Posterior cingulate gyrus (tissue), 11 donors: ENCODE results near the gene AFTPH.

Experiments used
- DNase-seq, 10 donors: peaks; one replicate each; pipeline versions ENCODE4 v3.0.0 to v3.0.0-alpha.2; 2020 to 2021; ENCODE audit warnings: mixed read lengths in 3 of 10
- intact Hi-C: fragments of 100-400 bp; cut with DNase I; formaldehyde crosslinking; loops from one replicate; pipeline ENCODE4 v1.15.1; 2023

AFTPH gene

DNA sequence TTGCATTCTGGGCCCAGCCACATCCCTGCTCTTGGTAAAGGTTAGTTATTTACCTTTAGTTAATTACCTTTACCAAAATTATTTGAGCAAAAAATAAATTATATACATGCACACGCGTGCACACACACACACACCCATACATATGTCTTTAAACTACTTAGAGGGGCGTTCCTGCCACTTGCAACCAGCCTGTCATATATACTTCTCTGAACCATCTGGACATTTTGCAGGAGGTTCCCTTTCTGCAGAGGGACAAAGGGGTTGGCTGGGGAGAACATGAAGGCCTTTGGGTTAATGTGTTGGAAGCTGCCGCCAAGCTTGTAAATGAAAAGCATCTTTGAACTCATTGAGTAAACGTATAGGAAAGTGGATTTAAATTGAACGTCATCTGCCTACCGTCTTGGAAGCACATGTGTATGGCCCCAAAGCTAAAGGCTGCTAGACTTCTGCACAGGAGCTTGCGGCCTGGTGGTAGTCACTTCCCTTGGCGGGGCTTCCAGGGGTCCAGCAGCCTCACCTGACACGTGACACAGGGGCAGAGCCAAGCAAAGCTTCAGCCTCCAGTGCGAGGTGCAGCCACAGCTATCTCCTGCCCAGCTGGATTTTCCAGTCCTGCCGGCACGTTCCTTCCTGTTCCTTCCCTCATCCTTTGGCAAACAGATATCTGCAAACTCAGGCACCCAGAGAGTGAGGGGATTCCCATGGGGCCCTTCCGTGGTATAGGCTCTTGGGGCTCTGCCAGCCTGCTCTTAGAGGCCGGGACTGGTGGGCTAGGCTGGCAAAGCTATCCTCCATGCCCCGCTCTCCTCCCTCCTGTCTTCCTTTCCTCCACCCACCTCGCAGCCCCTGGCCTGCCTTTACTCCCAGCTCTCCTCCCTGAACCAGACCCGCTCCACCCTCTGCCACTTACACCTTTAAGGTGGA, 83.5 kb downstream of the AFTPH start:
- peak in 1 of 10 donors; percentile 75 for DNase-seq
- intact Hi-C loops = loop anchor here (5.0 kb wide), 1 partner anchor 35 kb away; no protein-coding TSS in a partner anchor

DNA sequence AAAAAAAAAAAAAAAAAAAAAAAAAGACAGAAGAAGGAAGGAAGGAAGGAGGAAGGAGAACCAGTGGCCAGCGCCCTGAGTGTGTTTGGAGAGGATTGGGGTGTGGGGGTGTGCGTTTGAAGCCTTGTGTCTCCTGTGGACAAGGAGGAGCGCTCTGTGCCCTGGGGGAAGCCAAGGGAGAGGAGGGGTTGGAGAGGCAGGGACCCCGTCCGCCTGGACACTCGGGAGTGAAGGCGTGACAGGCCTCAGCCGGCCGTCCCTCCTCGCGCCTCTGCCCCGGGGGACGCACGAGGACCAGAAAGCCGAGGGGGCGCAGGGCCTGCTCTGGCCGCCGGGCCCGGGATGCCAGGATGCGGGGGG, 84.7 kb downstream of the AFTPH start:
- intact Hi-C loops = loop anchor here (5.0 kb wide), 1 partner anchor 33 kb away; no protein-coding TSS in a partner anchor

DNA sequence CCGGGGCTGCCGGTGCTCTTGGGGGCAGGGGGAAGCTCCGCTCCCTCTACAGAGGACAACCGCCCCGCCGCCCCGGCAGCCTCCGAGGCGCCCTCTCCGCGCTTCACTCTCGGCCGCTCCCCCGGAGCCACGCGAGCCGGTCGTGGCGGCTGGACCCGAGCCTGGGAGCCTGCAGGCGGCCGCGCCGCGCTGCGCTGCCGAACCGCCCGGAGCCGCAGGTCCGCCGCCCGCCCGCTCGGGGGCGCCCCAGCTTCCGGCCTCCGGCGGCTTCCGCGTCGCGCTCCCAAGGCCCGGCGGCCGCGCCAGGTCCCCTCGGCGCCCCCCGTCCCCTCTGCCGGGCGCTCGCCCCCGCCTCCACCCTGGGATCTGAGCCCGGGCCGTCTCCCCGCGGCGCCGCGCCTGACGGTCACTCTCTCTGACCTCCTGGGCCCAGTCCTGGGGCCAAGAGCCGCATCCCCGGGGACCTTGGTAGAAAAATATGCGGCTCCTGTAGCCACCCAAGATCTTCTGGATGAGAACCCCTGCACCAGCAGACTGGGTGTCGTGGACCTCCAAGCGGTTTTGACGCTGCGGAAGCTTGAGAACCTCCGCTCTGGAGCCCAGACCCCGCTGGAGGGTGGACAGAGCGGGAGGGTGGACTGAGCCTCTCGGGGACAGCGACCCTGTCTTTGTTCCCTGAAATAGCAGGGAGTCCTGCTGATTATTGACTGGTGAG, 85.3 kb downstream of the AFTPH start:
- intact Hi-C loops = loop anchor here (5.0 kb wide), 1 partner anchor 33 kb away; no protein-coding TSS in a partner anchor

More for the DNA sequence above, 84.7 kb downstream of the AFTPH start:
- DNase-seq = peak in 2 of 10 donors; percentile 14 to 84

DNA sequence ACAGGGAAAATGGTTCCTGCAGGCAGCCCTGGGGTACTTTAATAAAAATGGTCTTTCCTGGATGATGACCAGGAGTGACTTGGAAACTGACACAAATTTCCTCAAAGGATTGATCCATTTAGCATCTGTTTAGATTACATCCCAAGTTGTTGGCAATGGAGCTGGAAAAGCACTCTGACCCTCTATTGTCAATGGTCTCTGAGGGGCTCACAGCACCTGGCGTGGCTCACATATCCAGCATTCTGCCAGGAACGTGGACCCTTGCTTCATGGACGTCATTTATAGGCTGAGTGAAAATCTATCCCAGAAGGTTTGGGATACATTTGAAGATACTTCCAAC, 85.8 kb downstream of the AFTPH start:
- DNase-seq = no peak
- intact Hi-C loops = loop anchor here (5.0 kb wide), 1 partner anchor 32 kb away; no protein-coding TSS in a partner anchor

More for the DNA sequence above, 85.3 kb downstream of the AFTPH start:
- peak in 5 of 10 donors; percentile 31 to 93 (median 62) for DNase-seq

DNA sequence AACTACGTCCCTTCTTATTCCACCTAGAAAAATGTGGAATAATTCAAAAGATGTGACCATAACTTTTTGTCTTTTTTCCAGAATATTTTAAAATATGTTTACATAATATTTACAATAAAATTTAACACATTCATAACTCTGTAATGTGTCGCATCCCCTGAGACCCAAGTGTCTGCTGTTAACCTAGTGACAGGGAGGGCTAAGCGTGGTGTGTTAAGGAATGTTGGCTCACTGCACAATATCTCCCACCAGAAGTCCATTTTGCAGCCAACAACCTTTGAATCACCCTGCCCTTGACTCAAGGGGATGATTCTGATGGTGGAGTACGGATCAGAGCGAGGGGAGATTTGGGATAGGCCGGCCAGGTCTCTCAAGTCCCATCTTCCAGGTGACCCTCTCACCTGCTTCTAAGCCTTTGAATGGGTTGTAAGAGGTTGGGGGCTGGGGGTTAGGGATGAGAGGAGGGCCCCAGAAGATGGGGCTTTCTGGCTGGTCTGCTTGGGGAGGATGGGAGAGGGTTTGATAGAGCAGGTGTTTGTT, 86.3 kb downstream of the AFTPH start:
- DNase-seq = no peak
- intact Hi-C loops = no loop called here

DNA sequence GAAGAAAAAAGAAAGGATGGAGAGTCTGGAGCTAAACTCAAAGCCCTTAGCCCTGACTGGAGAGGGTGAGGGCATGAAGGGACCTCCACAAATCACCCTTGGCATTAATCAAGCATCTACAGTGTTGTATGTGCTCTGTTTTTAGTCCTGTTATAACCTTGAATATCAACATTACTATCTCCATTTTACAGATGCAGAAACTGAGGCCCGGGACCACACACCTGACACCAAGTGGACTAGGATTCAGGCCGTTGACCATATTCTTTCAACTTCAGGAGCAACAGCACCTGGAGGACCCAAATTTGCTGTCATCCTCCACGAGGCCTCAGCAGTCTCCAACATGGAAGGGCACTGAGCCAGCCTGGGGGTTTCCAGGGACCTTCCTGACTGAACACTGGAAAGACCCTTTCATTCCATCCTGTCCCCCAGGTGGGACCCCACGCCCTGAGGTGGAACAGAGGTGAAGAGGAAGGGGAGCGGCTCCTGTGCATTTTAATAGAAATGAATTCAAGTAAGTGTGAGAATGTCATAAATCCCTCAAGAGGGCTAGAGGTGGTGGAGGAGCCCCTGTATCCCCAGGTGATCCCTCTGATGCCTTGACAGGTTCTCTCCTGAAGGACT, 88.6 kb downstream of the AFTPH start:
- intact Hi-C loops = no loop called here

DNA sequence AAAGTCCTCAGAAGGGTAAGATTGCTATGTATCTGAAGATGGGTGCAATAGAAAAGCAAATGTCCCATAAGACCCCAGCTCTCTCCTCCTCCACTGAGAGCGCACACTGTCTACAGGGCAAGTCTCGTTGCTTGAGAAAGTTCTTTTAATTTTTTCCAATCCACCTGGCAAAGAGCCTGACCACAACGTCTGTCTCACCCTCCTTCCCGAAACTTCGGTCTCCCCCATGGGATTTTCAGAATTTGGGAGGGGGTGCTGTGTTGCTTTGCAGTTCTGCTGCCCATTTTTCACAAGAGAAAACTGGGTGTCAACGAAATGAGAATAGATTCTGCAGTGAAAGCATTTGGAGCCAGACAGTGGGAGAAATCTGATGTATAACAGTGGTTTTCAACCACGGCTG, 89.1 kb downstream of the AFTPH start:
- intact Hi-C loops = no loop called here
- no peak for DNase-seq

More for the DNA sequence above, 88.6 kb downstream of the AFTPH start:
- no peak for DNase-seq

DNA sequence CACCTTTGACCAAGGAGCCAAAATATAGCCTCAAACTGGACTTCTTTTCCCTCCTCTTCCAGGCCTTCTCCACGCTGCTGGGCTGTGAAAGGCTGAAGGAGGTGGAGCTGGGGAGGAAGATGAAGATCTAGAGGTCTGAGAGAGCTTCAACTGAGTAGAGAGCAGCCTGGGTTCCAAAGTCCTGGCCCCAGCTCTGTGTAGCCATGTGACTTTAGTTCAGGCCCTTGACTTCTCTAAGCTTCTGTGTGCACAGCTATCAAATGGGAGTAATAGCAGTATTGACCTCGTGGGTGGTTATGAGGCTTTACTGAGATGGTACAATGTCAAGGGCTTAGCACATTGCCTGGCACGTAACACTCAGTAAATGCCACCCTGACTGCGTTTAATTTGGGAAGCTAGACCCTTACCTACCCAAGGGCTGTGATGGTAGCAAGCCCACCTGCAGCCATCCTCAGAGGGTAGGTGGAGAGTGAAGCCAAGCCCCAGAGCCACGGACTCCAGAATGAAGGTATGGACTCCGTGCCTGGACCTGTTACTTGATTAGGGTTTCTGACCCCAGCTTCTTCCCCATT, 91.2 kb downstream of the AFTPH start:
- DNase-seq = no peak
- intact Hi-C loops = no loop called here

DNA sequence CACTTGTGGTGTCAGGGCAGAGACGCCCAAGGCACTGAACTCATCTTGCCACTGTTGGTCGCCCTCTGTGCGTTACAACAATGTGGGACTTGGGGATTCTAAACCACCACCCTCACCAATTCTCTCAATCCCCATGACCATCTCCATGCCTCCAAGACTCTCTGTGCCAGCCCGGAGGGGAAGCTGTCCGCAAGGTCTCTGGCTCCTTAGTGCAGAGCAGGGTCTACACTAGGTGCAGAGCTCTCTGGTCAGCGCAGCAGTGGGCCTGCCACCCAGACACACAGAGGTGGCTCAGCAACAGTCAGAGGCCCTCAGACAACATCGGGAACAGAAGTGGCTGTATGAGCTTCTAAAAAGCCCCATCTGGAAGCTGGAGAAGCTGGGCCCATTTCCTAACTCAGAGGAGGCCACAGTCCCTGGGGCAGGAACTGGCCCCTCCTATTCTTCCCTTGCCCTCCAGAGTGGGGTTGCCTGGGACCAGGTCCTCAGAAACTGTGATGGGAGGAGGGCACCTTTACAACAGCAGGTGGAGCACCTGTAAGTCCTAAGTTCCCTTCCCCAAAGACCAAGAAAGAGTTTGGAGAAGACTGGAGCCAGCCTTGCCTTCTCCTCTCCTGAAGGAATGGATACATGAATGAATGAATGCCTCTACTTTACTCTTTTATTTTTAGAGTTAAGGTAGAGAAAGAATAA, 91.9 kb downstream of the AFTPH start:
- intact Hi-C loops = no loop called here
- DNase-seq = no peak

DNA sequence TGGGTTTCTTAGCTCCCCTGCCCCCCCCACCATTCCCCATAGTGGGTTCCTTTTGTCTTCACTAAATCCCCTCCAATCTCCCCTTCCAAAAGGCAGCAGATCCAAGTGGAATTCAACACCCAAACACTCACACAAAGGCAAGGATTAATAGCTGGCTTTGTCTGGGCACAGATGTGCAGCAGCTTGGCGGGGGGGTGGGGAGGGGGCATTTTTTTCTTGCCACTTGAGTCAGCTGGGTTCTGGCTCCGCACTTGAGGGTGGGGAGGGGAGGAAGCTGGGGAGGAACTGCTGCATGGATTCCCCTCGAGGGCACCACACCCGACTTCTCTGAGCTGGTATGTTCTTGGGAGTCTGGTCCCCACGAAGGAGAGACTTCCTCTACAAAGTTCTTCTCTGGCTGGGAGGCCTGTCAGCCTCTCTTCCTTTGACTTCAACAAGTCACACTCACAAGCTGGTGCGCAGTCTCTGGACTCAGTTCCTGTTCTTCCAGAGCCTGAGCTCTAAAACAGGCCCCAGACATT, 93.6 kb downstream of the AFTPH start:
- intact Hi-C loops = no loop called here
- DNase-seq = peak in 1 of 10 donors; percentile 71

DNA sequence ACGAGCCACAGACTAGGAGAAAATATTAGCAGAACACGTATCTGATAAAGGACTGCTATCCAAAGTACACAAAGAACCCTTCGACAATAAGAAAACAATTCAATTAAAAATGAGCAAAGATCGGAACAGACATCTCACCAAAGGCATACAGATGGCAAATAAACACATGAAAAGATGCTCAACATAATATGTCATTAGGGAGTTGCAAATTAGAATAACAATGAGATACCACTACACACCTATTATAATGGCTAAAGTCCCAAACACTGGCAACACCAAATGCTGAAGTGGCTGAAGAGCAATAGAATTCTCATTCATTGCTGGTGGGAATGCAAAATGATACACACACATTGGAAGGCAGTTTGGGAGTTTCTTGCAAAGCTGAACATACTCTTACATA, 96.5 kb downstream of the AFTPH start:
- intact Hi-C loops = no loop called here
- DNase-seq = no peak

DNA sequence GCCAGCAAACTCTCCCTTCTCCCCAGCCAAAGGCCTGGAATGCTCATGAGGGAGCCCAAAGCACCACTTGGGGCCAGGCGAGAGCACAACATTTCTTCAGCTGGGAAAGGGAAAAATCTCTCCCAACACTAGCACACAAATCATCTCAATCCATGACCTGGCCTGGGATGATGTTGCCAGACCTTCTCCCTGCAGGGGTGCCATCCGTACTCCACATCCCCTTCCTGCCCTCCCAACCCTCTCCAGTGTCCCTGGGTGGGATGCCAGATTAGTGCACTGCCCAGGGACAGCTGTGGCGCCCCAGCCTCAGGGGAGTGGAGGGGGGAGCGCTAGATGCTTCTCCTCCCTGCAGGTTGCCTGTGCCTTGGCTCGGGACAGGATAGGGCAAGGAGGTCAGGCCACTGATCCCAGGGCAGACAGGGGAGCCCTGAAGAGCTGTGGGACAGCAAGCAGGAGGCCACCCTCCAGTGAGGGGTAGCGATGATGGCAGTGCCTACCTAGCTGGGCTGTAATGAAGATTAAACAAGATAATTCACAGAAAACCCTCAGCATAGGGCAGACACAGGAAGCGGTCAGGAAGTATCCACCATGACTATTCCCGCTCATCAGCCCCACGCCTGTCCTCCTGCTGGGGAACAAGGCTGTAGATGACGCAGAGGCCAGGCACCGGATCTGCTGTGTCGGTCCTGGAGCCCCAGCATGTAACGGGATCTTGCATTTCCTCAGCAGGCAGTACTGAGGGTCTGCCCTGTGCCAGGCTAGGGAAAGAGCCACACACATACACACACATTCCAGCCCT, 98.5 kb downstream of the AFTPH start:
- peak in 1 of 10 donors; percentile 76 for DNase-seq
- intact Hi-C loops = no loop called here

DNA sequence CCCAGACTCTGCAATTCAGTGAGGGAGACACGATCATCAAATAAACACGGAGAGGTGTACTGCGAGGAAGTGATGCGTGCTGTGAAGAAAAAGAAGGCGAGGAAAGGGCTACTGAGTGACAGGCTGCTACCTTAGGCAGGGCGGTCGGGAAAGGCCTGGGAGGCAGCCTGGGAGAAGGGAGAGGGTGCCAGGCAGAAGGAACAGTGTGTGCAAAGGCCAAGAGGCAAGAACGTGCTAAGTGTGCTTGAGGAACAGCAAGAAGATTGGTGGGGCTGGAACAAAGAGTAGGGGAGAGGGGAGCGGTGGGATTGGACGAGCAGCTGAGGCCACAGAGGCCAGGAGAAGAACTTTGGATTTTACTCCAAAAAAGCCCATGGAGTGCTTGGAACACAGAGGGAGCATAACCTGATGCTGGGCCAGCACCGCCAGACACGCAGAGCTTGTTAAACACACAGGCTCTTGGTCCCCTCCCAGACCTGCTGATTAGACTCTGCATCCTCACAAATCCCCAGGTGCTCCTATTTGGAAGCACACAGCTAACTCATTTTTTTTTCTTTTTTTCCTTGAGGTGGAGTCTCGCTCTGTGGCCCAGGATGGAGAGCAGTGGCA, 99.2 kb downstream of the AFTPH start:
- intact Hi-C loops = no loop called here
- peak in 1 of 10 donors; percentile 44 for DNase-seq

DNA sequence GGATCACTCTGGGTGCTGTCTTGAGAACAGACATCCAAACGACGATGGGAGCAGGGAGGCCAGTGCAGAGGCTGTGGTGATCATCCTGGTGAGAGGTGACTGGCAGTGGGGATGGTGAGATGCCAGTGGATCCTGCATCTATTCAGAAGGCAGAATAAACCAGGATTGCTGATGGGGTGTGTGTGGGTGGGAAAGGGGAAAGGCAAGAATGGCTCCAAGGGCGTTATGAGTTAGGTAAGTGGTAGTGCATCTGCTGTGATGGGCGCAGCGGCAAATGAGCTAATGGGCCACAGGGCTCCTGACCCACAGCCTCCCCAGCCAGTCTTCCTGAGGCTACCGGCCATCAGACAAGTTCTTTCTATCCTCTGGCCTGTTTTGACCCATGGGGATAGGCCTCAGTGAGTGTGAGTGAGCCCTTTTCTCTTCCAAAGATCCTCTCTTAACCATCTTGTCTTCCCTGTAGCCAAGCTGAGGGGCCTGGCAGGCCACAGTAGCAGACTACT, 100.0 kb downstream of the AFTPH start:
- DNase-seq = no peak
- intact Hi-C loops = no loop called here

DNA sequence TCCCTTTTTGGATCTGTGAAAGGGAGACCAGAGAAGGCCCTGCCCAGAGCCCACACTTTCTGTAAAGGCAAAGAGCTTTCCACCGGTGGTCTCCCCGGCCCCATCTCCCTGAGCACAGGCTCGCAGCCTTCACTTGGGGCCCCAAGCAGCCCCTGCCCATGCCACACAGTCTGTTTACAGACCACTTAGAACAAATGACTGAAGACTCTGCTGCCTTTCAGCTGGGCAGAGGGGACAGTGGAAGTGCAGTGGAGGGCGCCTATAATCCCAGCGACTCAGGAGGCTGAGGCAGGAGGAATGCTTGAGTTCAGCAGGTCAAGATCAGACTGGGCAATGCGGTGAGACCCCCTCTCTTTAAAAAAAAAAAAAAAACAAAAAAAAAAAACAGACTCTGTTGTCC, 100.7 kb downstream of the AFTPH start:
- intact Hi-C loops = no loop called here
- no peak for DNase-seq

DNA sequence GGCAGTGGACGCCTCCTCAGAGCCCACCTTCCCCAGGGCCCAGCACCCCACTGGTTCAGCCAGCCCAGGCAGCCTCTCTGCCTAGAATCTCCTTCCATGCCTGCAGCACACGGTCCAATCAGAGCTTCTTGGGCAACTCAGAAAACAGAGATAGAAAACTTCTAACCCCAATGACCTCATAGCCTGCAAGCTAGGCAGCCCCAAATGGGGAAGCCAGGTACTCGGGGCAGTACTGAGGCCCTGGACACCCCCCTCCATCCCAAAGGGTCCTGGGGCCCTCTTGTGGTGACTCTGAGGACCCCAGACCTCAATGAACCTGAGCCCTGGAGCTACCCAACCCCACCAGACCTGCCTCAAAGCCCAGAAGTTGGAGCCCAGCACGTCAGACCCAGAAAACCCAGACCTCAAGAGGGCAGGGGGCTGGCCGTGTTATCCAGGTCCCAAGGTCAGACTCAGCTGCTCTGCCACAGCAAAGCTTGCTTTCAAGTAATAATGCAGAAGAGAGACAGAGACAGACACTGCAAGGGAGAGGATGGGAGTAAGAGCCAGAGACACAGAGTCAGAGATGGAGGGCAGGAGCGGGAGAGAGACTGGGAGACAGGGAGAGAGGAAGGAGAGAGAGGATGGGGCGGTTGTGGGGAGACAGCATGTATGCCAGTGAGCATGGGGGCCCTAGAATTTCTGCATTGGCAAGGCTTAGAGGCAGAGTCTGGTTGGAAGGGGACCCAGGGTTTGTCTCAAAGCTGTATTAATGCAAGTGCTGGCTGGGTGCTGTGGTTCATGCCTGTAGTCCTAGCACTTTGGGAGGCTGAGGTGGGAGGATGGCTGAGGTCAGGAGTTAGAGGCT, 101.4 kb downstream of the AFTPH start:
- intact Hi-C loops = no loop called here
- DNase-seq = no peak

DNA sequence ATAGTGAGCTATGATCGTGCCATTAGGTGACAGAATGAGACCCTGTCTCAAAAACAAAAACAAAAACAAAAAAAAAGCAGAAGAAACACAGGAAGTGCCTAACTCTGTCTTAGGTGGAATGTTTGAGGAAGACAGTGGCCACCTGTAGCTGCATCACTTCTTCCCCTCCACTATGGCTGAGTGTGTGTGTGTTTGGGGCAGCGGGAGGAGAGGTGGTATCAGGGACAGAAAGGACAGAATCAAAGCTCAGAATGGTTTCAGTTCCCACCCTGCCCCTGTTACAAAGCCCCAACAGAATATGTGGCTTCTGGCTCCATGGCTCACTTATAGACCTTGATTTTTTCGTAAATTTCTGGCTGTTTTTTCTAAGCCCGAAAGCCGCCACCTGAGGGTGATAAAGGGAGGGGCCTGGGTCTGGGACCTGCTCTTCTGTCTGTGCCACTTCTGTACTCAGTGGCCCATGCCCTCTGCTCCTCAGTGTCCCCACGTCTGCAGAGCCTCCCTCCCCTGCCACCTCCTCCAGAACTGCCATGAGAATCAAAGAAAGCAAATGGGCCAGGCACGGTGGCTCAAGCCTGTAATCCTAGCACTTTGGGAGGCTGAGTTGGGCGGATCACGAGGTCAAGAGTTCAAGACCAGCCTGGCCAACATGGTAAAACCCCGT, 102.2 kb downstream of the AFTPH start:
- intact Hi-C loops = no loop called here
- no peak for DNase-seq
